PC-3 (cell line): ENCODE measurements around the gene ANAPC2. TPM values are rescaled to one million over a fixed set of nuclear protein-coding genes. Genes with fewer than 3 reads are reported as not detected.

Experiments used
- ATAC-seq: fragments of 200-7000 bp; cut with Tn5 transposase; 2 replicates; pipeline ENCODE4 v1.9.1; 2020; ENCODE audit warnings: mild to moderate bottlenecking, moderate library complexity
- BruUV-seq: library from RNA; stranded (reverse); fragments of 400-500 nt; replicated peaks from 2 replicates; lab custom pipeline; 2021; lab: Mats Ljungman, UMichigan
- CTCF ChIA-PET: fragments of 300-600 bp; sonication (Branson Sonifier 250); formaldehyde crosslinking; loops from one replicate; lab custom pipeline; 2022; ENCODE audit warnings: antibody characterized with exemption; lab: Charles Lee
- POLR2A ChIA-PET: fragments of 300-600 bp; sonication (Branson Sonifier 250); formaldehyde crosslinking; loops from one replicate; lab custom pipeline; 2022; ENCODE audit warnings: antibody characterized with exemption; ENCODE audit not compliant: unreplicated experiment; lab: Charles Lee
- DNase-seq: peaks from one replicate; pipeline ENCODE4 v3.0.0-alpha.2; 2015
- H2AFZ ChIP-seq: fragments of 300-600 bp; sonication (generic); 2 replicates; pipeline ENCODE4 v1.6.0; 2016; ENCODE audit warnings: antibody characterized with exemption, low read length
- H3F3A ChIP-seq: fragments of 300-600 bp; sonication (generic); one replicate; pipeline ENCODE4 v1.6.0; 2017; ENCODE audit warnings: antibody characterized with exemption, low read length, control low read depth, mild to moderate bottlenecking; ENCODE audit not compliant: unreplicated experiment
- H3K27ac ChIP-seq: fragments of 300-600 bp; sonication (generic); 2 replicates; pipeline ENCODE4 v1.5.1; 2016; ENCODE audit warnings: mild to moderate bottlenecking, low read length
- H3K27me3 ChIP-seq: fragments of 300-600 bp; sonication (generic); 2 replicates; pipeline ENCODE4 v1.6.1; 2016; ENCODE audit warnings: low read length, mixed read lengths
- H3K36me3 ChIP-seq: fragments of 300-600 bp; sonication (generic); 2 replicates; pipeline ENCODE4 v1.6.1; 2016; ENCODE audit warnings: low read depth, mixed run types, low read length, mixed read lengths
- H3K4me1 ChIP-seq: fragments of 300-600 bp; sonication (generic); 2 replicates; pipeline ENCODE4 v1.5.1; 2016; ENCODE audit warnings: low read length; ENCODE audit not compliant: insufficient read depth
- H3K4me2 ChIP-seq: fragments of 300-600 bp; sonication (generic); 2 replicates; pipeline ENCODE4 v1.6.0; 2016; ENCODE audit warnings: low read length
- H3K4me3 ChIP-seq: fragments of 300-600 bp; sonication (generic); 2 replicates; pipeline ENCODE4 v1.5.1; 2016; ENCODE audit warnings: mild to moderate bottlenecking, low read length, mixed read lengths
- H3K79me2 ChIP-seq: fragments of 300-600 bp; sonication (generic); 2 replicates; pipeline ENCODE4 v1.6.1; 2017; ENCODE audit warnings: low read length, mixed read lengths
- H3K9ac ChIP-seq: fragments of 300-600 bp; sonication (generic); 2 replicates; pipeline ENCODE4 v1.6.0; 2016; ENCODE audit warnings: mild to moderate bottlenecking, low read length
- H3K9me2 ChIP-seq: fragments of 300-600 bp; sonication (generic); replicated peaks from 2 replicates; pipeline ENCODE4 v1.6.1; 2016; ENCODE audit warnings: mixed run types, low read length, mixed read lengths
- H3K9me3 ChIP-seq: fragments of 300-600 bp; sonication (generic); 2 replicates; pipeline ENCODE4 v1.6.1; 2016; ENCODE audit warnings: low read length, mixed read lengths
- H4K20me1 ChIP-seq: fragments of 300-600 bp; sonication (generic); 2 replicates; pipeline ENCODE4 v1.6.1; 2016; ENCODE audit warnings: low read length, mixed read lengths
- EZH2 ChIP-seq: fragments of 300-600 bp; sonication (generic); IDR thresholded peaks from one replicate; pipeline ENCODE4 v1.6.1; 2017; ENCODE audit warnings: antibody characterized with exemption, mild to moderate bottlenecking, low read length; ENCODE audit not compliant: unreplicated experiment
- EZH2phosphoT487 ChIP-seq: fragments of 300-600 bp; sonication (generic); IDR thresholded peaks from 2 replicates; pipeline ENCODE4 v1.6.1; 2018; ENCODE audit warnings: mild to moderate bottlenecking, antibody characterized with exemption, low read length, borderline replicate concordance
- intact Hi-C: fragments of 100-400 bp; cut with micrococcal nuclease; formaldehyde crosslinking; loops from 2 replicates; pipeline ENCODE4 v1.9.0; 2023
- total RNA-seq: library from RNA; depleted of rRNA; stranded (reverse); fragments of >200 nt; gene quantifications from 2 replicates; pipeline ENCODE4 v1.2.3, GENCODE V29; 2014
- TF ChIP-seq, protein P1 (sequence below): fragments of 300-600 bp; sonication (generic); conservative IDR thresholded peaks from 2 replicates; pipeline ENCODE4 v1.5.1; 2017; ENCODE audit warnings: antibody characterized with exemption, low read depth, mild to moderate bottlenecking, low read length

ANAPC2 gene
- total RNA-seq, 1 experiment from 2014 or later: 21.6 TPM

DNA sequence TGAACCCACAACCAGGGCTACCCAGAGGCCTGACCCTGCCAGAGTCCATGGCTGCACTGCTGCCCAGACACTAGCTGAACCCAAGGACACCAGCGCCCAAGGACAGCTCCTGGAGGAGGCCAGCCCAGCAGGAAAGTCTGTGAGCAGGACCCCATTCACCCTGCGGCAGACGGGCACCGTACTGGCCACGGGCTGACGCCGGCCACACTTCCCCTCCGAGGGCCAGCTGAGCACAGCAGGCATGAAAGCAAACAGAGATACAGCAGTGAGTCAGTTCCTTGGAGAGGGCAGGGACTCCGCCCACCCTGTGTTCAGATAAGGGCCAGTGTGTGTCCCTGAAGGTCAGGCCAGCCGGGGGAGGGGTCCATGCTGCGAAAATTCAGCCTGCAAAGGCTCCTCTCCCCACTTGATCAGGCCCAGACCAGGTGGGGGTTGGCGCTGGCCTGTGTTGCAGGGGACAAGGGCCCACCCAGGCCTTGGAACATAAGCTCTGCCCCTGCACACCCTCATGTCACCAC, 30.5 kb upstream of the ANAPC2 start:
- H3K27ac ChIP-seq: peak overlapping the region; percentile 10
- no TSS peak for BruUV-seq
- ATAC-seq (peak; percentile 55), DNase-seq (peak; percentile 65)
- H3K36me3 ChIP-seq: no peaks in the 10 kb centered on the region
- peaks cover 1% of the 10 kb centered on the region; the same call in 1 of the 2 replicates for H3K79me2 ChIP-seq
- TF ChIP-seq EZH2 (no peak), EZH2phosphoT487 (no peak)
- TF ChIP-seq, protein P1, sequence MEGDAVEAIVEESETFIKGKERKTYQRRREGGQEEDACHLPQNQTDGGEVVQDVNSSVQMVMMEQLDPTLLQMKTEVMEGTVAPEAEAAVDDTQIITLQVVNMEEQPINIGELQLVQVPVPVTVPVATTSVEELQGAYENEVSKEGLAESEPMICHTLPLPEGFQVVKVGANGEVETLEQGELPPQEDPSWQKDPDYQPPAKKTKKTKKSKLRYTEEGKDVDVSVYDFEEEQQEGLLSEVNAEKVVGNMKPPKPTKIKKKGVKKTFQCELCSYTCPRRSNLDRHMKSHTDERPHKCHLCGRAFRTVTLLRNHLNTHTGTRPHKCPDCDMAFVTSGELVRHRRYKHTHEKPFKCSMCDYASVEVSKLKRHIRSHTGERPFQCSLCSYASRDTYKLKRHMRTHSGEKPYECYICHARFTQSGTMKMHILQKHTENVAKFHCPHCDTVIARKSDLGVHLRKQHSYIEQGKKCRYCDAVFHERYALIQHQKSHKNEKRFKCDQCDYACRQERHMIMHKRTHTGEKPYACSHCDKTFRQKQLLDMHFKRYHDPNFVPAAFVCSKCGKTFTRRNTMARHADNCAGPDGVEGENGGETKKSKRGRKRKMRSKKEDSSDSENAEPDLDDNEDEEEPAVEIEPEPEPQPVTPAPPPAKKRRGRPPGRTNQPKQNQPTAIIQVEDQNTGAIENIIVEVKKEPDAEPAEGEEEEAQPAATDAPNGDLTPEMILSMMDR: no peak
- H3K9me2 ChIP-seq: no peaks in the 10 kb centered on the region
- H3K9ac ChIP-seq: no peak overlapping the region
- peaks cover 1% of the 10 kb centered on the region for H3F3A ChIP-seq
- intact Hi-C loops: no loop called here
- H4K20me1 ChIP-seq: no peaks in the 10 kb centered on the region
- H3K27me3 ChIP-seq: no peaks in the 10 kb centered on the region
- H3K4me3 ChIP-seq: peak overlapping the region; percentile 70
- no peaks in the 10 kb centered on the region for H3K9me3 ChIP-seq
- POLR2A ChIA-PET: interaction anchor here (0.6 to 0.7 kb wide), 2 partner anchors 68 to 132 kb away, joined by 4 to 5 read pairs; partner anchors contain the start of gene MAN1B1
- H3K4me1 ChIP-seq: peaks cover 25% of the 10 kb centered on the region
- CTCF ChIA-PET: interaction anchor here (0.6 kb wide), 1 partner anchor 62 kb away, joined by 3 read pairs; no protein-coding TSS in a partner anchor
- peak overlapping the region; percentile 90 for H3K4me2 ChIP-seq
- H2AFZ ChIP-seq: no peak overlapping the region

GRCh38 chr9:137218212-137218753, 29.9 kb upstream of the ANAPC2 start:
- Histone ChIP-seq H4K20me1 (no peaks in the 10 kb centered on the region), H3K4me2 (peak overlapping the region; percentile 90), H3K36me3 (no peaks in the 10 kb centered on the region), H3F3A (no peaks in the 10 kb centered on the region), H3K4me3 (peak overlapping the region; percentile 70), H3K79me2 (no peaks in the 10 kb centered on the region), H3K9me3 (no peaks in the 10 kb centered on the region), H3K27me3 (no peaks in the 10 kb centered on the region), H3K9ac (no peak overlapping the region; the same call in 1 of the 2 replicates), H3K4me1 (peaks cover 24% of the 10 kb centered on the region), H2AFZ (no peak overlapping the region), H3K9me2 (no peaks in the 10 kb centered on the region), H3K27ac (peak overlapping the region; percentile 10)
- ATAC-seq: peak; percentile 2
- ChIA-PET CTCF (no interaction called here), POLR2A (interaction anchor here (0.7 kb wide), 1 partner anchor 68 kb away, joined by 5 read pairs; no protein-coding TSS in a partner anchor)
- no peak for DNase-seq
- BruUV-seq: no TSS peak
- intact Hi-C loops: no loop called here
- TF ChIP-seq, protein P1: no peak
- TF ChIP-seq EZH2: no peak
- no peak for TF ChIP-seq EZH2phosphoT487
